PC-3 (cell line): ENCODE measurements around the gene CCL15. TPM values are rescaled to one million over a fixed set of nuclear protein-coding genes. Genes with fewer than 3 reads are reported as not detected.

Source experiments
- ATAC-seq: fragments of 200-7000 bp; cut with Tn5 transposase; 2 replicates; pipeline ENCODE4 v1.9.1; 2020; ENCODE audit warnings: mild to moderate bottlenecking, moderate library complexity
- BruUV-seq: library from RNA; stranded (reverse); fragments of 400-500 nt; replicated peaks from 2 replicates; lab custom pipeline; 2021; lab: Mats Ljungman, UMichigan
- CTCF ChIA-PET: fragments of 300-600 bp; sonication (Branson Sonifier 250); formaldehyde crosslinking; loops from one replicate; lab custom pipeline; 2022; ENCODE audit warnings: antibody characterized with exemption; lab: Charles Lee
- POLR2A ChIA-PET: fragments of 300-600 bp; sonication (Branson Sonifier 250); formaldehyde crosslinking; loops from one replicate; lab custom pipeline; 2022; ENCODE audit warnings: antibody characterized with exemption; ENCODE audit not compliant: unreplicated experiment; lab: Charles Lee
- DNase-seq: peaks from one replicate; pipeline ENCODE4 v3.0.0-alpha.2; 2015
- H2AFZ ChIP-seq: fragments of 300-600 bp; sonication (generic); 2 replicates; pipeline ENCODE4 v1.6.0; 2016; ENCODE audit warnings: antibody characterized with exemption, low read length
- H3F3A ChIP-seq: fragments of 300-600 bp; sonication (generic); one replicate; pipeline ENCODE4 v1.6.0; 2017; ENCODE audit warnings: antibody characterized with exemption, low read length, control low read depth, mild to moderate bottlenecking; ENCODE audit not compliant: unreplicated experiment
- H3K27ac ChIP-seq: fragments of 300-600 bp; sonication (generic); 2 replicates; pipeline ENCODE4 v1.5.1; 2016; ENCODE audit warnings: mild to moderate bottlenecking, low read length
- H3K27me3 ChIP-seq: fragments of 300-600 bp; sonication (generic); 2 replicates; pipeline ENCODE4 v1.6.1; 2016; ENCODE audit warnings: low read length, mixed read lengths
- H3K36me3 ChIP-seq: fragments of 300-600 bp; sonication (generic); 2 replicates; pipeline ENCODE4 v1.6.1; 2016; ENCODE audit warnings: low read depth, mixed run types, low read length, mixed read lengths
- H3K4me1 ChIP-seq: fragments of 300-600 bp; sonication (generic); 2 replicates; pipeline ENCODE4 v1.5.1; 2016; ENCODE audit warnings: low read length; ENCODE audit not compliant: insufficient read depth
- H3K4me2 ChIP-seq: fragments of 300-600 bp; sonication (generic); 2 replicates; pipeline ENCODE4 v1.6.0; 2016; ENCODE audit warnings: low read length
- H3K4me3 ChIP-seq: fragments of 300-600 bp; sonication (generic); 2 replicates; pipeline ENCODE4 v1.5.1; 2016; ENCODE audit warnings: mild to moderate bottlenecking, low read length, mixed read lengths
- H3K79me2 ChIP-seq: fragments of 300-600 bp; sonication (generic); 2 replicates; pipeline ENCODE4 v1.6.1; 2017; ENCODE audit warnings: low read length, mixed read lengths
- H3K9ac ChIP-seq: fragments of 300-600 bp; sonication (generic); 2 replicates; pipeline ENCODE4 v1.6.0; 2016; ENCODE audit warnings: mild to moderate bottlenecking, low read length
- H3K9me2 ChIP-seq: fragments of 300-600 bp; sonication (generic); replicated peaks from 2 replicates; pipeline ENCODE4 v1.6.1; 2016; ENCODE audit warnings: mixed run types, low read length, mixed read lengths
- H3K9me3 ChIP-seq: fragments of 300-600 bp; sonication (generic); 2 replicates; pipeline ENCODE4 v1.6.1; 2016; ENCODE audit warnings: low read length, mixed read lengths
- H4K20me1 ChIP-seq: fragments of 300-600 bp; sonication (generic); 2 replicates; pipeline ENCODE4 v1.6.1; 2016; ENCODE audit warnings: low read length, mixed read lengths
- EZH2 ChIP-seq: fragments of 300-600 bp; sonication (generic); IDR thresholded peaks from one replicate; pipeline ENCODE4 v1.6.1; 2017; ENCODE audit warnings: antibody characterized with exemption, mild to moderate bottlenecking, low read length; ENCODE audit not compliant: unreplicated experiment
- EZH2phosphoT487 ChIP-seq: fragments of 300-600 bp; sonication (generic); IDR thresholded peaks from 2 replicates; pipeline ENCODE4 v1.6.1; 2018; ENCODE audit warnings: mild to moderate bottlenecking, antibody characterized with exemption, low read length, borderline replicate concordance
- intact Hi-C: fragments of 100-400 bp; cut with micrococcal nuclease; formaldehyde crosslinking; loops from 2 replicates; pipeline ENCODE4 v1.9.0; 2023
- total RNA-seq: library from RNA; depleted of rRNA; stranded (reverse); fragments of >200 nt; gene quantifications from 2 replicates; pipeline ENCODE4 v1.2.3, GENCODE V29; 2014
- TF ChIP-seq, protein P1 (sequence below): fragments of 300-600 bp; sonication (generic); conservative IDR thresholded peaks from 2 replicates; pipeline ENCODE4 v1.5.1; 2017; ENCODE audit warnings: antibody characterized with exemption, low read depth, mild to moderate bottlenecking, low read length

CCL15 gene
- total RNA-seq, 1 experiment from 2014 or later: not detected

DNA sequence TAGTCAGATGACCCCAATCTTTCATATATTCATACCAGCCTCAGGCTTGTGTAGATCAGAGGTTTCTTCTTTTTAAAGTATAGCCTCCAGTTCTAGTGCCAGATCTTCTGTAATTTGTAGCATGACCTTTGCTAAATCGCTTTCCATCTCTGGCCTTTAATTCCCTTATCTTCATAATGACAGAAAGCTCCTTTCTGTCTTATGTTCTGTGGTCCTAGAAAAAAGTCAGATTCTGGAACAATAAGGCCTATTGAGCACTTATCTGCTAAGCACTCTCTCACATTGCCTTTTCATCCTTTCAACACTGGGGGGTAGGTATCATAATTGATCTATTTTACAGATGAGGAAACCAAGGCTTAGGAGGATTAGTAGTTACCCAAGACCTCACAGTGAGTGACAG, 29.3 kb downstream of the CCL15 start:
- H2AFZ ChIP-seq: no peak overlapping the region
- ATAC-seq (no peak), DNase-seq (no peak)
- no peaks in the 10 kb centered on the region for H3K36me3 ChIP-seq
- intact Hi-C loops: no loop called here
- H3K4me1 ChIP-seq: no peaks in the 10 kb centered on the region
- BruUV-seq: no TSS peak
- TF ChIP-seq, protein P1, sequence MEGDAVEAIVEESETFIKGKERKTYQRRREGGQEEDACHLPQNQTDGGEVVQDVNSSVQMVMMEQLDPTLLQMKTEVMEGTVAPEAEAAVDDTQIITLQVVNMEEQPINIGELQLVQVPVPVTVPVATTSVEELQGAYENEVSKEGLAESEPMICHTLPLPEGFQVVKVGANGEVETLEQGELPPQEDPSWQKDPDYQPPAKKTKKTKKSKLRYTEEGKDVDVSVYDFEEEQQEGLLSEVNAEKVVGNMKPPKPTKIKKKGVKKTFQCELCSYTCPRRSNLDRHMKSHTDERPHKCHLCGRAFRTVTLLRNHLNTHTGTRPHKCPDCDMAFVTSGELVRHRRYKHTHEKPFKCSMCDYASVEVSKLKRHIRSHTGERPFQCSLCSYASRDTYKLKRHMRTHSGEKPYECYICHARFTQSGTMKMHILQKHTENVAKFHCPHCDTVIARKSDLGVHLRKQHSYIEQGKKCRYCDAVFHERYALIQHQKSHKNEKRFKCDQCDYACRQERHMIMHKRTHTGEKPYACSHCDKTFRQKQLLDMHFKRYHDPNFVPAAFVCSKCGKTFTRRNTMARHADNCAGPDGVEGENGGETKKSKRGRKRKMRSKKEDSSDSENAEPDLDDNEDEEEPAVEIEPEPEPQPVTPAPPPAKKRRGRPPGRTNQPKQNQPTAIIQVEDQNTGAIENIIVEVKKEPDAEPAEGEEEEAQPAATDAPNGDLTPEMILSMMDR: no peak
- TF ChIP-seq EZH2 (no peak), EZH2phosphoT487 (no peak)
- no peaks in the 10 kb centered on the region for H4K20me1 ChIP-seq
- no peak overlapping the region for H3K4me3 ChIP-seq
- ChIA-PET CTCF (interaction anchor here (0.6 kb wide), 1 partner anchor 97 kb away, joined by 3 read pairs; no protein-coding TSS in a partner anchor), POLR2A (no interaction called here)
- H3K9me3 ChIP-seq: no peaks in the 10 kb centered on the region
- H3K79me2 ChIP-seq: no peaks in the 10 kb centered on the region
- no peak overlapping the region for H3K4me2 ChIP-seq
- H3K9me2 ChIP-seq: no peaks in the 10 kb centered on the region
- no peak overlapping the region for H3K9ac ChIP-seq
- H3K27ac ChIP-seq: no peak overlapping the region
- H3F3A ChIP-seq: no peaks in the 10 kb centered on the region
- H3K27me3 ChIP-seq: no peaks in the 10 kb centered on the region

GRCh38 chr17:35969558-35970380, 31.6 kb downstream of the CCL15 start:
- peak; percentile 70 for ATAC-seq
- peak; percentile 81 for DNase-seq
- Histone ChIP-seq H3K4me3 (no peak overlapping the region), H3F3A (no peaks in the 10 kb centered on the region), H3K9ac (no peak overlapping the region), H3K27ac (no peak overlapping the region), H2AFZ (no peak overlapping the region), H3K4me1 (no peaks in the 10 kb centered on the region), H3K36me3 (no peaks in the 10 kb centered on the region), H3K27me3 (no peaks in the 10 kb centered on the region), H3K4me2 (no peak overlapping the region), H3K9me2 (no peaks in the 10 kb centered on the region), H3K9me3 (no peaks in the 10 kb centered on the region), H3K79me2 (no peaks in the 10 kb centered on the region), H4K20me1 (no peaks in the 10 kb centered on the region)
- BruUV-seq: no TSS peak
- TF ChIP-seq, protein P1: peak; percentile 79
- no peak for TF ChIP-seq EZH2phosphoT487
- intact Hi-C loops: loop anchor here (1.0 to 5.0 kb wide), 3 partner anchors 38 to 513 kb away; no protein-coding TSS in a partner anchor
- ChIA-PET CTCF (interaction anchor here (0.6 kb wide), 3 partner anchors 99 to 213 kb away, joined by 3 to 4 read pairs (median 3); no protein-coding TSS in a partner anchor), POLR2A (no interaction called here)
